NOMO-1 treated with dmso at 0.1 percent for 144 hours (cell line): ENCODE measurements around the gene KIAA1217.

ENCODE experiments used
- DNase-seq: peaks from one replicate; lab custom pipeline; 2025; ENCODE audit not compliant: unreplicated experiment; lab: John Stamatoyannopoulos, UW

The KIAA1217 gene

DNA sequence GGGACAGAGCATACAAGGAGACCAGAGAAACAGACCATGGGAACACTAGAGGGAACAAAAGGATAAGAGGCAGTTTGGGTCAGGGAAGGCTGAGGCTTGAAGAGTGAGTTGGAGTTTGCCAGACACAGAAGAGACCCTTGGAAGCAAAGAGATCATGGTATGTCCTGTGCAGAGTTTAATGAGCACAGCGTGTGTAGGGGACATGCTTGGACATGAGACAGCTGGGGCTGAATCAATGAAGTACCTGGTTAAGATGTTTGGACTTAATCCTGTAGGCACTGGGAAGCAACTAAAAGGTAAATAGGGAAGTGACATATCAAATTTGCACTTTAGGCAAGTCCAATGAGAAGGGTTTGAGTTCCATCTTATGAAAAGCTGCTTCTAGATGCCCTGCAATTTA is 79.6 kb downstream of the KIAA1217 start:
- no peak for DNase-seq

GRCh38 chr10:24289235-24289634 is 80.3 kb downstream of the KIAA1217 start:
- no peak for DNase-seq

DNA sequence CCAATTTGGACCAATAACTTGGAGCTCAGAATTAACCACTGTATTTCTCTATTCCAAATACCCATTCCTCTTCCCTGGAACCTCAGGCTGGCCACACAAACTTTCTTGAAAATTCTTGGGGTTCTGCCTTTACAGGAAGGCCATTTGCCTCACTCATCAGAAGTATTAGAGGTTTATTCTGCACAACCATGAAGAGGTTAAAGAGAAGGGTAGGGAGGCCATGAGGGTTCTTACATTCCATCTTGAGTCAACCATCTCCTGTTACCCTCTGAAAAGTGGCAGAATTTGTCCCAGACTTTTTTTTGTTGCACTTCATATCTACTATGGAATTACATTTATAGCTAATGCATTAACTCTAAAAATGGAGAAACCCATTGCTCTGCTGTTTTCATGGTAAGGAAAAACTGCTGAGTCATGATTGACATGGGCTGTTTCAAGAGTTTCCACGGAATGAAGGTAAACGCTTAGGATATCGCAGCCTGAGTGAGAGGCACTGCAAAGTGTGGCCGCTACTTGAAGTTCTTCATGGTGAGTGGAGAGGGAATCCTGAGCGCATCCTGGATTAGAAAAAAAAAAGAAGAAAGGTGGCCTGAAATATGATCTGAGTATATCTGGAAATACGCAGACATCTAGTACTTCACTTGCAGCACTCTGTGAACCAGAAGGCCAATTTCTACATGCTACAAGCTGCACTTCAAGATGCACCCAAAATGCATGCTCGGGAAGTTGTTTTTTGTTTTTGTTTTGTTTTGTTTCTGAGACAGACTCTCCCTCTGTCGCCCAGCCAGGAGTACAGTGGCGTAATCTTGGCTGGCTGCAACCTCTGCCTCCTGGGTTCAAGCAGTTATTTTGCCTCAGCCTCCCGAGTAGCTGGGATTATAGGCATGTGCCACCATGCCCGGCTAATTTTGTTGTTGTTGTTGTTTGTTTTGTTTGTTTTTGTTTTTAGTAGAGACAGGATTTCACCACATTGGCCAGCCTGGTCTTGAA is 83.7 kb downstream of the KIAA1217 start:
- DNase-seq: no peak

DNA sequence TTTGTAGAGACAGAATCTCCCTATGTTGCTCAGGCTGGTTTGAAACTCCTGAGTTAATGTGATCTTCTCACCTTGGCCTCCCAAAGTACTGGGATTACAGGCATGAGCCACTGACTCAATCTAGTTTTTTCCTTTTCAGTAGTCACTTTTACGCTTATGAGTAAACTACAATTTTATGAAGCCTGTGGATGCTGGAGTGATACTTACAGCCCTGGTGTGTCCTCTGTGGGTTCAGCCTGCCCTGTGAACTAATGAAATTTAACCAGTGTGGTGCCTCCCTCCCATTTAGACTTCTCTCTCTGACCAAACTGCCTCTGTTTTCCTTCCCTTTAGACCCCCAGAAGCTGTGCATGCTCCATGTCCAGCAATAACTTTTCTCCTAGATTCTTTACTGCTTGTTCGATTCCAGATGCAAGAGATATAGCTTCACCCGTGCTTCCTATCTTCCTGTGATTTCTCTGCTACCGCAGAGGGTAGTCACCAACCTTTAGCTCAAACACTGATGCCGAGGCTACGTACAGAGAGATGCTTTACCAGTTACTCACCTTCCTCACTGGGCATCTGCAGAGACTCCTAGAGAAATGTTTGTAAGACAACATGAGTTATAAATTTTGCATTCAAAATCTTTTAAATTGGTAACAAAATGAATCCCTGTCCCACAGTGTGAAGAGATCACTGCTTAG is 90.8 kb downstream of the KIAA1217 start:
- no peak for DNase-seq

DNA sequence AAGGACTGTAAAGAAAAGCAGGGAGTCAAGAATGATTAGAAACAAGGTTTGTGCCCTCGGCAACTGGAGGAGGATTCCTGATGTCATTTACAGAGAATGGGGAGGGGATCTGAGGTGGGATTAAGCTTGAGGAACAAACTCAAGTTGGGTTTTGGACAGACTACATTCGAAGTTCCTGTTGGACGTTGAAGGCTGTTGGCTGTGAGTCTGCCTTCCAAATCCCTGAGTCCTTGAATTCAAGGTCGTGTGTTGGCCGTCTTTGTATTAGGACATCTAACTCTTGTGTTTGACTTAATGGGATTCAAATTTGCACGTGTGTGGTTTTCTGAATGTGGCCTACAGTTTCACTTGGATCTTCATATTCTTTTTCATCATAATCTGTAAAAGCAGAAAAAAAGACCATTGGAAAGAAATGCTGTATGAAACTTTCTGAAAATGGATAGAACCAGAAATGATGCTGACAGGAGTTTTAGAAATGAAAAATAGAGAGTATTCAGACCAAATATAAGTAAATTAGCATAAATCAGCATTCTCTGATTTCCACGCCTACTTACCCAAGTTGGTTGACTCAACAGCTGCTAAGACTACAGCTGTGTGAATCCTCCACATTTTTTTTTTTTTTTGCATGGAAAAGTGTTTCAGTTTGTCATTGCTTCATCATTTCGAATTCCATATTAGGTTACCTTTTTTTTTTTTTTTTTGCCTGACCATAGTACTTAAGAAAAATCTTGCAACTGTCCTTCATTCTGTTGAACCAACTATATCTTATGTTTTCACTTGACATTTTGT is 94.8 kb downstream of the KIAA1217 start:
- DNase-seq: no peak

- DNase-seq: no peak
Observed at GRCh38 chr10:24305551-24306506, 96.9 kb downstream of the KIAA1217 start.

GRCh38 chr10:24306507-24306875 is 97.6 kb downstream of the KIAA1217 start:
- DNase-seq: no peak

GRCh38 chr10:24307116-24307515 is 98.2 kb downstream of the KIAA1217 start:
- no peak for DNase-seq

DNA sequence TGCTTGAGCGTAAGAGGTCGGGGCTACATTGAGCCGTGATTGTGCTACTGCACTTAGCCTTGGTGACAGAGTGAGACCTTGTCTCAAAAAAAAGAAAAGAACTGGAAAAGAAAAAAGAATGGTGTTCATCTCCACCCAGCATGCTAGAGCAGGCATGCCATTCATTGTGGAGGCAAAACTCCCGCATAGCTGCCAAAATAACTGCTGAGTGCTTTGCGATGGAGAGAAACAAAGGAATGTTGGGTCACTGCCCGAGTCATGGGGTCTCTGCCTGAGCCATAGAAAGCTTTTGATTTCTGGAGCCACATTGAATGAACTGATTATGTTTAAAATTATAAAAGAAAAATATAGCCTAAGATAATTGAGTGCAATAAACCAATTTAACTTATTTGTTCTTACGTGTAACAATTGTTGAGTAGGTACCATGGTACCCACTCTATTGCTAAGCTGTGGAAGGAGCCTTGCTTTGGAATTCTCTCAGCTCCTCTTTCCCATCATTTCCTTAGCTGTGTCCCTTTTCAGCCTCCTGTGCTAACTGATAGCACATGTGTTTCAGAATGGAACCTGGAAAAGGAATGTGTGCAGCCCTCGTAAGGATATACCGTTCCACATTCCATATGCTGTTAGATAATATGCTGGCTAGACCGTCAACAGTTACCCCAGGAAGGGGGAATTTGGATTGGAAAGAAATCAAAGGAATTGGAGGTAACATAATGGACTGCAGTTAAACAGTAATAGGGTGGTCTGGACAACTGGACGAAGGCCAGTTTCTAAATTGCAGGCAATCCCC is 99.0 kb downstream of the KIAA1217 start:
- no peak for DNase-seq

GRCh38 chr10:24310104-24310503 is 101.2 kb downstream of the KIAA1217 start:
- no peak for DNase-seq

GRCh38 chr10:24311888-24312287 is 103.0 kb downstream of the KIAA1217 start:
- DNase-seq: no peak

DNA sequence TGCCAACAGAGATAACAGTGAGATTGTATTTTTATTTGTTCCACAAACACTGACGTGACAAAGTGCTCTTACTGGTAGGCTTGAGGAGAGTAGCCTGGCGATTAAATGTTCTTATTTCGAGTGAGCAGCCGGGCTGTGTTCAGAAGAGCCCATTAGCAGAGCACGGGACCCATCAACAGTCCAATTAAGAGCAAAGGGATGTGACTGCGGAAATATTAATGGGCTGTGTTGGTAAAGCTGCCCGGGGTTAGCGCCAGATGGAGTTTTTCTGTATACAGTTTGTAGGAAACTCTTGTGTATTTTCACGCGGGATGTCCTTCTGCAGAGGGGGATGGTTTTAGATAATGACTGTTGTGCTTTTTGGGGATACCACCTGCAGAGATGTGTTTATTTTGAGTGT is 104.3 kb downstream of the KIAA1217 start:
- no peak for DNase-seq

- DNase-seq: no peak
Observed at GRCh38 chr10:24315211-24315610, 106.3 kb downstream of the KIAA1217 start.

GRCh38 chr10:24318517-24318916 is 109.6 kb downstream of the KIAA1217 start:
- DNase-seq: no peak

- DNase-seq: no peak
Observed at GRCh38 chr10:24320373-24320772, 111.4 kb downstream of the KIAA1217 start.

GRCh38 chr10:24324651-24325050 is 115.7 kb downstream of the KIAA1217 start:
- DNase-seq: no peak

- DNase-seq: no peak
Observed at GRCh38 chr10:24331457-24331856, 122.5 kb downstream of the KIAA1217 start.

GRCh38 chr10:24333736-24334135 is 124.8 kb downstream of the KIAA1217 start:
- DNase-seq: no peak

DNA sequence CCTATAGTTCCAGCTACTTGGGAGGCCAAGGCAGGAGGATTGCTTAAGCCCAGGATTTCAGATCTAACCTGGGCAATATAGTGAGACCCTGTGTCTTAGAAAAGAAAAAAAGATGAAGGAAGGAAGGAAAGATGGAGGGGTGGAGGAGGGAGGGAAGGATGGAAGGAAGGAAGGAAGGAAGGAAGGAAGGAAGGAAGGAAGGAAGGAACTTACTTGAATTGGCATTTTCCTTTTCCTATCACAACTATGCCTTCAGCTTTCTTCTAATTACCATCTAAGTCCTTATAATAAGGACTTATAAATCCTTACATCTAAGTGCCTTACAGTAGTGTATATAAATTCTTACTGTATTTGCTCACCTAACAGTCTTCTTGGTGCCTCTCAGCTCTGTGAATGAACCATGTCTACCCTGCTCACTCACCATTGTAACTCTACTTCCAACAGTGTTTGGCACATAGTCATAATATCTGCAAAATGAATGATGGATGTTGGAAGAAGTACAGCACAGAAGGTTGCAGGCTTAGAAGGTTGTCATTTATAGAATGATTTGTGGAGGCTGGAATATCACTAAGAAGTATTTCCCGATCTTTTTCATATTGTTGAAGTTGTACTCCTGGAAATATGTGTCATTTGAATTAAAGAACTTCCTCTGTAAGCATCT is 125.5 kb downstream of the KIAA1217 start:
- no peak for DNase-seq
